K562 (cell line): Measurements from ENCODE around the gene VIT. TPM values are rescaled to one million over a fixed set of nuclear protein-coding genes. Genes with fewer than 3 reads are reported as not detected.

ENCODE experiments used
- ATAC-seq: fragments of 200-7000 bp; cut with Tn5 transposase; 3 replicates; pipeline ENCODE4 v1.9.1; 2020; ENCODE audit warnings: moderate library complexity
- BruUV-seq: library from RNA; stranded (reverse); fragments of 400-500 nt; replicated peaks from 2 replicates; lab custom pipeline; 2021; lab: Mats Ljungman, UMichigan
- CTCF ChIA-PET: fragments of 300-600 bp; formaldehyde crosslinking; extraction: SDS; loops from one replicate; lab custom pipeline; 2021; ENCODE audit warnings: low intra/inter-chr PET ratio; lab: Yijun Ruan, JAX
- POLR2A ChIA-PET: fragments of 300-600, 350-650 bp; sonication (Branson Sonifier 250); formaldehyde crosslinking; extraction: SDS; loops from one replicate; lab custom pipeline; 2021; ENCODE audit warnings: antibody characterized with exemption, inconsistent platforms; lab: Yijun Ruan, JAX
- DNase-seq, 4 experiments: peaks; one replicate each; pipeline versions ENCODE4 v3.0.0 to v3.0.0-alpha.2; 2011 to 2018; ENCODE audit warnings: low spot score in 3 of 4, mixed read lengths in 3 of 4; ENCODE audit errors: extremely low read depth in 1 of 4
- FAIRE-seq: peaks from 2 replicates; lab custom pipeline; 2011; peaks lifted over from hg19 to GRCh38; lab: Jason Lieb, UNC
- H2AFZ ChIP-seq: 2 replicates; pipeline ENCODE4 v1.6.0; 2011; ENCODE audit warnings: low read depth, low read length, control low read depth, inconsistent platforms
- H3K27ac ChIP-seq: fragments of 200-600 bp; 3 replicates; pipeline ENCODE4 v1.8.0; 2011; ENCODE audit warnings: low read depth, mild to moderate bottlenecking, control low read depth, inconsistent platforms, low read length, moderate library complexity, mixed read lengths; ENCODE audit errors: extremely low read depth
- H3K27me3 ChIP-seq, 2 experiments: fragments of 300-600 bp in 1 of 2; 2 replicates in 1 of 2; 3 replicates in 1 of 2; pipeline versions ENCODE4 v1.6.0 to v1.8.0; 2011; ENCODE audit warnings: inconsistent platforms in 2 of 2, low read length in 2 of 2, mild to moderate bottlenecking in 1 of 2, mixed read lengths in 1 of 2, moderate library complexity in 1 of 2; ENCODE audit not compliant: control insufficient read depth in 2 of 2, insufficient read depth in 2 of 2
- H3K36me3 ChIP-seq: fragments of 300-600 bp; 3 replicates; pipeline ENCODE4 v1.8.0; 2011; ENCODE audit warnings: mild to moderate bottlenecking, low read length, inconsistent platforms; ENCODE audit not compliant: control insufficient read depth, insufficient read depth
- H3K4me1 ChIP-seq, 2 experiments: fragments of 200-600 bp in 1 of 2; replicated peaks in 1 of 2; 2 replicates in 1 of 2; 3 replicates in 1 of 2; pipeline versions ENCODE4 v1.5.1 to v1.8.0; 2011; ENCODE audit warnings: inconsistent platforms in 2 of 2, low read length in 2 of 2, mild to moderate bottlenecking in 1 of 2, mixed read lengths in 1 of 2, moderate library complexity in 1 of 2; ENCODE audit not compliant: control insufficient read depth in 2 of 2, insufficient read depth in 2 of 2
- H3K4me2 ChIP-seq: 2 replicates; pipeline ENCODE4 v1.6.1; 2011; ENCODE audit warnings: low read length, control low read depth, inconsistent platforms, mixed read lengths; ENCODE audit not compliant: insufficient read depth
- H3K4me3 ChIP-seq: fragments of 200-600 bp; sonication (generic), shearing (Covaris generic); 2 replicates; pipeline ENCODE4 v1.5.1; 2016; ENCODE audit warnings: control low read depth, inconsistent platforms
- H3K79me2 ChIP-seq: fragments of 200-600 bp; 3 replicates; pipeline ENCODE4 v1.8.0; 2011; ENCODE audit warnings: low read length, inconsistent platforms; ENCODE audit not compliant: control insufficient read depth, insufficient read depth
- H3K9ac ChIP-seq, 2 experiments: 2 replicates each; pipeline versions ENCODE4 v1.6.0 to v1.6.1; 2011; ENCODE audit warnings: low read depth in 2 of 2, low read length in 2 of 2, control low read depth in 1 of 2, inconsistent platforms in 1 of 2, mild to moderate bottlenecking in 1 of 2, mixed read lengths in 1 of 2; ENCODE audit not compliant: insufficient read depth in 1 of 2
- H3K9me1 ChIP-seq: one replicate; pipeline ENCODE4 v1.6.0; 2011; ENCODE audit warnings: inconsistent platforms, mild to moderate bottlenecking, low read length, moderate library complexity; ENCODE audit not compliant: control insufficient read depth, insufficient read depth
- H3K9me3 ChIP-seq: replicated peaks from 2 replicates; pipeline ENCODE4 v1.5.1; 2011; ENCODE audit warnings: low read depth, low read length, inconsistent platforms; ENCODE audit not compliant: control insufficient read depth, insufficient read depth
- H4K20me1 ChIP-seq: replicated peaks from 2 replicates; pipeline ENCODE4 v1.6.1; 2011; ENCODE audit warnings: low read length, inconsistent platforms, mixed read lengths; ENCODE audit not compliant: control insufficient read depth, insufficient read depth
- DEAF1 ChIP-seq: fragments of 450-650 bp; formaldehyde crosslinking; IDR thresholded peaks from 2 replicates; pipeline ENCODE4 v1.4.0; 2020; ENCODE audit warnings: mild to moderate bottlenecking, moderate library complexity
- FOSL1 ChIP-seq: fragments of 200-800 bp; sonication (Bioruptor generic); conservative IDR thresholded peaks from 2 replicates; pipeline ENCODE4 v1.6.1; 2016; ENCODE audit warnings: missing genetic modification characterization, missing compliant biosample characterization
- MCM5 ChIP-seq: fragments of 450-650 bp; IDR thresholded peaks from 2 replicates; pipeline ENCODE4 v1.6.1; 2016; ENCODE audit warnings: low read depth
- MXI1 ChIP-seq: IDR thresholded peaks from 2 replicates; pipeline ENCODE4 v1.6.1; 2011; ENCODE audit warnings: low read depth, mild to moderate bottlenecking, improper control_type of control experiment, low read length
- PTBP1 ChIP-seq: fragments of 200-400 bp; formaldehyde crosslinking; IDR thresholded peaks from 2 replicates; pipeline ENCODE4 v1.6.1; 2017; ENCODE audit warnings: low read depth, low read length
- SRSF7 ChIP-seq: fragments of 200-400 bp; formaldehyde crosslinking; optimal IDR thresholded peaks from 2 replicates; pipeline ENCODE3; 2017; ENCODE audit warnings: mild to moderate bottlenecking, low read depth, low read length
- TSHZ1 ChIP-seq: fragments of 250-450 bp; sonication (Bioruptor Pico); IDR thresholded peaks from 2 replicates; pipeline ENCODE4 v1.4.0; 2020; ENCODE audit warnings: mild to moderate bottlenecking, moderate library complexity
- ZBTB7A ChIP-seq: IDR thresholded peaks from 2 replicates; pipeline ENCODE4 v1.6.1; 2011; ENCODE audit warnings: low read depth, mild to moderate bottlenecking, low read length, moderate library complexity, borderline replicate concordance; ENCODE audit not compliant: control insufficient read depth
- ZKSCAN3 ChIP-seq: fragments of 250-450 bp; sonication (Bioruptor Pico); IDR thresholded peaks from 2 replicates; pipeline ENCODE4 v1.4.0; 2020
- WGBS: fragments of 100-300 bp; shearing (Covaris generic); methylation state at CpG from one replicate; pipeline ENCODE4 v1.1.6; 2016; ENCODE audit warnings: low coverage, mixed read lengths; ENCODE audit not compliant: insufficient coverage; ENCODE audit errors: missing lambda C conversion rate; 5-methylcytosine and 5-hydroxymethylcytosine counted together
- in situ Hi-C: fragments of 300-500 bp; cut with MboI; formaldehyde crosslinking; loops from 4 replicates; pipeline ENCODE4 v1.15.0; 2018; ENCODE audit warnings: inconsistent platforms, mixed read lengths
- intact Hi-C: fragments of 100-400 bp; cut with micrococcal nuclease; formaldehyde crosslinking; loops from 2 replicates; pipeline ENCODE4 v1.14.2; 2022
- polyA plus RNA-seq, 8 experiments: library from polyadenylated mRNA; depleted of rRNA in 4 of 8; stranded (reverse) in 5 of 8; unstranded in 3 of 8; fragments of >200 nt; fragmentation: Nextera tagmentation in 2 of 8; fragmentation: Illumina TruSeq in 1 of 8; extraction: Ambion mirVana in 2 of 8; extraction: Trizol in 1 of 8; gene quantifications; 2 replicates each; pipeline versions ENCODE4 v1.2.1 to v1.2.3, GENCODE V29; 2011 to 2014; ENCODE audit warnings: inconsistent platforms in 1 of 8, missing spikeins in 1 of 8
- total RNA-seq, 7 experiments: library from RNA; depleted of rRNA in 6 of 7; stranded (reverse); fragments of >200 nt in 6 of 7; fragmentation: Illumina TruSeq in 2 of 7; extraction: Trizol in 2 of 7; gene quantifications; 2 replicates each; pipeline versions ENCODE4 v1.2.1 to v1.2.3, GENCODE V29; 2011 to 2021; ENCODE audit warnings: low replicate concordance in 1 of 7

The VIT gene
- total and polyA plus RNA-seq, 9 of the 15 experiments (the other 6 are each of a cell fraction or from before 2014, with no cell fraction given) = not detected

GRCh38 chr2:36671731-36672130, 24.8 kb upstream of the VIT start:
- no peaks in the 10 kb centered on the region for H3K9me1 ChIP-seq
- ChIA-PET POLR2A (no interaction called here), CTCF (no interaction called here)
- no peaks in the 10 kb centered on the region for H3K79me2 ChIP-seq
- in situ Hi-C loops (no loop called here), intact Hi-C loops (no loop called here)
- no peak overlapping the region for H3K9ac ChIP-seq
- no peaks in the 10 kb centered on the region for H3K4me1 ChIP-seq
- no peaks in the 10 kb centered on the region for H4K20me1 ChIP-seq
- TF ChIP-seq ZBTB7A = no peak
- no peak for TF ChIP-seq TSHZ1 (CRISPR knock-in tag)
- TF ChIP-seq PTBP1 = no peak
- no peak for TF ChIP-seq MXI1
- TF ChIP-seq DEAF1 (CRISPR knock-in tag) = no peak
- no peak for TF ChIP-seq ZKSCAN3
- TF ChIP-seq MCM5 = no peak
- TF ChIP-seq SRSF7 = no peak
- no peak for TF ChIP-seq FOSL1
- no peak overlapping the region for H3K27ac ChIP-seq
- ATAC-seq (no peak), FAIRE-seq (no peak), DNase-seq (no peak)
- WGBS = 0% methylated on average over 2 of the region's 2 CpGs
- no TSS peak for BruUV-seq
- H3K9me3 ChIP-seq = no peaks in the 10 kb centered on the region
- no peaks in the 10 kb centered on the region for H3K36me3 ChIP-seq
- no peak overlapping the region for H3K4me3 ChIP-seq
- H3K27me3 ChIP-seq = peaks cover 0 to 2% of the 10 kb centered on the region in 2 experiments; a peak in 1 of 5 replicates
- no peak overlapping the region for H3K4me2 ChIP-seq
- H2AFZ ChIP-seq = no peak overlapping the region
